CD8-positive, alpha-beta memory T cell (primary cell): ENCODE measurements around the gene CATSPER1. TPM values are rescaled to one million over a fixed set of nuclear protein-coding genes. Genes with fewer than 3 reads are reported as not detected.

Experiments
- CTCF ChIA-PET: fragments of 350-600 bp; sonication (Branson Sonifier 250); formaldehyde crosslinking; loops from one replicate; lab custom pipeline; 2021; ENCODE audit warnings: antibody characterized with exemption; lab: Charles Lee
- POLR2A ChIA-PET: fragments of 350-600 bp; sonication (Branson Sonifier 250); formaldehyde crosslinking; loops from one replicate; lab custom pipeline; 2021; ENCODE audit warnings: antibody characterized with exemption; lab: Charles Lee
- DNase-seq, 5 donors: peaks; one replicate each; pipeline versions ENCODE4 v3.0.0 to v3.0.0-alpha.2; 2020 to 2022; ENCODE audit warnings: mixed read lengths in 1 of 5
- H3K27ac ChIP-seq: one replicate; pipeline ENCODE4 v1.7.0; 2013; ENCODE audit warnings: low read depth, mild to moderate bottlenecking, low read length, moderate library complexity
- H3K27me3 ChIP-seq: 2 replicates; pipeline ENCODE4 v1.7.0; 2013; ENCODE audit warnings: low read length, mild to moderate bottlenecking; ENCODE audit not compliant: insufficient read depth, poor library complexity, severe bottlenecking
- H3K36me3 ChIP-seq: 2 replicates; pipeline ENCODE4 v1.7.0; 2013; ENCODE audit warnings: mild to moderate bottlenecking, low read length, moderate library complexity; ENCODE audit not compliant: insufficient read depth
- H3K4me1 ChIP-seq: 2 replicates; pipeline ENCODE4 v1.7.0; 2013; ENCODE audit warnings: mild to moderate bottlenecking, low read length, moderate library complexity; ENCODE audit not compliant: insufficient read depth
- H3K4me3 ChIP-seq: 2 replicates; pipeline ENCODE4 v1.7.0; 2013; ENCODE audit warnings: mild to moderate bottlenecking, low read length
- H3K9me3 ChIP-seq: 2 replicates; pipeline ENCODE4 v1.7.0; 2013; ENCODE audit warnings: mild to moderate bottlenecking, low read length
- H3K27ac Mint-ChIP-seq, 8 donors: one replicate each; pipeline ENCODE4 v1.8.0; 2020 to 2021; ENCODE audit warnings: mixed read lengths in 8 of 8, mild to moderate bottlenecking in 6 of 8, inconsistent platforms in 3 of 8, moderate library complexity in 3 of 8
- H3K27me3 Mint-ChIP-seq, 2 donors: one replicate each; pipeline ENCODE4 v1.8.0; 2020 to 2021; ENCODE audit warnings: mixed read lengths in 2 of 2, mild to moderate bottlenecking in 1 of 2, moderate library complexity in 1 of 2
- H3K36me3 Mint-ChIP-seq, 3 donors: one replicate each; pipeline ENCODE4 v1.8.0; 2020 to 2021; ENCODE audit warnings: mixed read lengths in 3 of 3, inconsistent platforms in 1 of 3, mild to moderate bottlenecking in 1 of 3
- H3K4me1 Mint-ChIP-seq, 3 donors: one replicate each; pipeline ENCODE4 v1.8.0; 2020 to 2021; ENCODE audit warnings: mixed read lengths in 3 of 3, inconsistent platforms in 1 of 3, mild to moderate bottlenecking in 1 of 3
- H3K4me3 Mint-ChIP-seq, 7 donors: one replicate each; pipeline ENCODE4 v1.8.0; 2020 to 2021; ENCODE audit warnings: mixed read lengths in 7 of 7, mild to moderate bottlenecking in 6 of 7, moderate library complexity in 4 of 7, inconsistent platforms in 2 of 7
- H3K9me3 Mint-ChIP-seq, 5 donors: one replicate each; pipeline ENCODE4 v1.8.0; 2020 to 2022; ENCODE audit warnings: mixed read lengths in 5 of 5, mild to moderate bottlenecking in 3 of 5, moderate library complexity in 2 of 5, inconsistent platforms in 1 of 5
- polyA plus RNA-seq: library from polyadenylated mRNA; unstranded; fragments of 300-500 nt; fragmentation: Illumina TruSeq; gene quantifications from one replicate; pipeline ENCODE4 v1.2.3, GENCODE V29; 2021
- total RNA-seq, 2 experiments: library from RNA; stranded (reverse); gene quantifications; one replicate each; pipeline ENCODE4 v1.2.3, GENCODE V29; 2021

The CATSPER1 gene
- total and polyA plus RNA-seq, 3 experiments from 2014 or later: not detected

- H3K36me3 ChIP-seq: peaks cover 28% of the 10 kb centered on the region
- peaks cover 5 to 13% (median 6%) of the 10 kb centered on the region in 3 donors for H3K4me1 Mint-ChIP-seq
- H3K27ac ChIP-seq: no peak overlapping the region
- no peak overlapping the region for H3K4me3 ChIP-seq
- peaks cover 0 to 2% of the 10 kb centered on the region in 2 donors for H3K27me3 Mint-ChIP-seq
- no peaks in the 10 kb centered on the region for H3K27me3 ChIP-seq
- H3K27ac Mint-ChIP-seq: peak overlapping the region in 4 of 8 donors; percentile 10 to 61 (median 25)
- no peaks in the 10 kb centered on the region for H3K4me1 ChIP-seq
- no peak for DNase-seq
- no peaks in the 10 kb centered on the region for H3K9me3 ChIP-seq
- peaks cover 4 to 70% (median 25%) of the 10 kb centered on the region in 3 donors for H3K36me3 Mint-ChIP-seq
- ChIA-PET POLR2A (no interaction called here), CTCF (interaction anchor here (1.4 to 1.7 kb wide), 2 partner anchors 50 to 88 kb away, joined by 4 to 6 read pairs; no protein-coding TSS in a partner anchor)
- H3K9me3 Mint-ChIP-seq: no peaks in the 10 kb centered on the region
- no peak overlapping the region for H3K4me3 Mint-ChIP-seq
Measured at GRCh38 chr11:65972116-65972515, 54.2 kb downstream of the CATSPER1 start.

GRCh38 chr11:65968600-65969482 is 57.4 kb downstream of the CATSPER1 start:
- ChIA-PET POLR2A (no interaction called here), CTCF (interaction anchor here (0.9 to 1.1 kb wide), 2 partner anchors 79 to 85 kb away, joined by 3 to 4 read pairs; partner anchors contain the start of gene CCDC85B)
- H3K9me3 ChIP-seq: no peaks in the 10 kb centered on the region

GRCh38 chr11:65967329-65967934 is 58.8 kb downstream of the CATSPER1 start:
- no peaks in the 10 kb centered on the region for H3K9me3 ChIP-seq
- ChIA-PET CTCF (interaction anchor here (0.5 to 1.2 kb wide), 4 partner anchors 70 to 83 kb away, joined by 3 to 4 read pairs (median 4); partner anchors contain the start of gene CCDC85B), POLR2A (interaction anchor here (0.6 kb wide), 1 partner anchor 9 kb away, joined by 3 read pairs; no protein-coding TSS in a partner anchor)
- Mint-ChIP-seq H3K4me3 (no peak overlapping the region), H3K9me3 (no peaks in the 10 kb centered on the region), H3K27ac (no peak overlapping the region), H3K27me3 (no peaks in the 10 kb centered on the region), H3K4me1 (peaks cover 22 to 33% (median 27%) of the 10 kb centered on the region in 3 donors), H3K36me3 (peaks cover 3 to 84% (median 24%) of the 10 kb centered on the region in 3 donors)
- peaks cover 15% of the 10 kb centered on the region for H3K4me1 ChIP-seq
- no peak overlapping the region for H3K4me3 ChIP-seq
- DNase-seq: no peak
- H3K27me3 ChIP-seq: no peaks in the 10 kb centered on the region
- no peak overlapping the region for H3K27ac ChIP-seq
- peaks cover 54% of the 10 kb centered on the region for H3K36me3 ChIP-seq

More at GRCh38 chr11:65968600-65969482, 57.4 kb downstream of the CATSPER1 start:
- Histone ChIP-seq H3K4me1 (peaks cover 2% of the 10 kb centered on the region), H3K27ac (no peak overlapping the region), H3K36me3 (peaks cover 56% of the 10 kb centered on the region), H3K27me3 (no peaks in the 10 kb centered on the region), H3K4me3 (no peak overlapping the region)
- peaks cover 8 to 85% (median 24%) of the 10 kb centered on the region in 3 donors for H3K36me3 Mint-ChIP-seq
- H3K27me3 Mint-ChIP-seq: no peaks in the 10 kb centered on the region
- no peak overlapping the region for H3K4me3 Mint-ChIP-seq
- H3K27ac Mint-ChIP-seq: peak overlapping the region in 4 of 8 donors; percentile 42 to 70 (median 50)
- H3K4me1 Mint-ChIP-seq: peaks cover 11 to 19% (median 13%) of the 10 kb centered on the region in 3 donors
- no peak for DNase-seq
- H3K9me3 Mint-ChIP-seq: no peaks in the 10 kb centered on the region

Other genes starting within 250 kb of the CATSPER1 start
- 10 to 100 TPM; 16.2 to 17.4 TPM for gene AP5B1, start 245.5 kb downstream of the CATSPER1 start, total RNA-seq
- gene AP5B1, start 245.5 kb downstream of the CATSPER1 start, polyA plus RNA-seq: 18.1 TPM
- not detected for gene OVOL1, start 239.4 kb downstream of the CATSPER1 start, total RNA-seq
- not detected for gene OVOL1, start 239.4 kb downstream of the CATSPER1 start, polyA plus RNA-seq
- 1 to 10 TPM; 2.0 to 2.8 TPM for gene SNX32, start 192.5 kb downstream of the CATSPER1 start, total RNA-seq
- 0.77 TPM for gene SNX32, start 192.5 kb downstream of the CATSPER1 start, polyA plus RNA-seq
- 1,000 to 10,000 TPM; 1,172 to 1,226 TPM for gene CFL1, start 168.3 kb downstream of the CATSPER1 start, total RNA-seq
- gene CFL1, start 168.3 kb downstream of the CATSPER1 start, polyA plus RNA-seq: 3,347 TPM
- 10 to 100 TPM; 84.7 to 85.8 TPM for gene MUS81, start 166.0 kb downstream of the CATSPER1 start, total RNA-seq
- gene MUS81, start 166.0 kb downstream of the CATSPER1 start, polyA plus RNA-seq: 35.2 TPM
- 1 to 10 TPM; 3.9 to 4.0 TPM for gene EFEMP2, start 153.7 kb downstream of the CATSPER1 start, total RNA-seq
- gene EFEMP2, start 153.7 kb downstream of the CATSPER1 start, polyA plus RNA-seq: 0.23 TPM
- 10 to 100 TPM; 40.9 to 44.3 TPM for gene CTSW, start 146.6 kb downstream of the CATSPER1 start, total RNA-seq
- 1,046 TPM for gene CTSW, start 146.6 kb downstream of the CATSPER1 start, polyA plus RNA-seq
- gene FIBP, start 138.0 kb downstream of the CATSPER1 start, total RNA-seq: 100 to 1,000 TPM; 121 to 123 TPM
- gene FIBP, start 138.0 kb downstream of the CATSPER1 start, polyA plus RNA-seq: 78.6 TPM
- gene CCDC85B, start 135.8 kb downstream of the CATSPER1 start, total RNA-seq: 10 to 100 TPM; 81.3 to 86.7 TPM
- 94.4 TPM for gene CCDC85B, start 135.8 kb downstream of the CATSPER1 start, polyA plus RNA-seq
- 10 to 100 TPM; 26.4 to 26.9 TPM for gene FOSL1, start 126.1 kb downstream of the CATSPER1 start, total RNA-seq
- gene FOSL1, start 126.1 kb downstream of the CATSPER1 start, polyA plus RNA-seq: 0.51 TPM
- 10 to 100 TPM; 18.7 to 21.4 TPM for gene C11orf68, start 107.4 kb downstream of the CATSPER1 start, total RNA-seq
- gene C11orf68, start 107.4 kb downstream of the CATSPER1 start, polyA plus RNA-seq: 70.3 TPM
- gene DRAP1, start 107.1 kb downstream of the CATSPER1 start, total RNA-seq: 100 to 1,000 TPM in 1 of 2 experiments, 10 to 100 TPM in 1; 94.6 to 103 TPM
- 115 TPM for gene DRAP1, start 107.1 kb downstream of the CATSPER1 start, polyA plus RNA-seq
- gene TSGA10IP, start 81.0 kb downstream of the CATSPER1 start, total RNA-seq: not detected
- not detected for gene TSGA10IP, start 81.0 kb downstream of the CATSPER1 start, polyA plus RNA-seq
- gene SART1, start 64.7 kb downstream of the CATSPER1 start, total RNA-seq: 10 to 100 TPM; 69.9 to 70.2 TPM
- gene SART1, start 64.7 kb downstream of the CATSPER1 start, polyA plus RNA-seq: 50.1 TPM
- 10 to 100 TPM; 81.2 to 81.3 TPM for gene EIF1AD, start 24.3 kb downstream of the CATSPER1 start, total RNA-seq
- gene EIF1AD, start 24.3 kb downstream of the CATSPER1 start, polyA plus RNA-seq: 16.1 TPM
- gene BANF1, start 24.0 kb downstream of the CATSPER1 start, total RNA-seq: 100 to 1,000 TPM; 264 to 268 TPM
- gene BANF1, start 24.0 kb downstream of the CATSPER1 start, polyA plus RNA-seq: 205 TPM
- gene CST6, start 14.5 kb downstream of the CATSPER1 start, total RNA-seq: not detected
- not detected for gene CST6, start 14.5 kb downstream of the CATSPER1 start, polyA plus RNA-seq
- gene GAL3ST3, start 22.7 kb upstream of the CATSPER1 start, total RNA-seq: not detected
- gene GAL3ST3, start 22.7 kb upstream of the CATSPER1 start, polyA plus RNA-seq: not detected
- gene SF3B2, start 25.9 kb upstream of the CATSPER1 start, total RNA-seq: 100 to 1,000 TPM; 261 to 274 TPM
- gene SF3B2, start 25.9 kb upstream of the CATSPER1 start, polyA plus RNA-seq: 134 TPM
- gene PACS1, start 43.8 kb upstream of the CATSPER1 start, total RNA-seq: 10 to 100 TPM; 73.3 to 77.4 TPM
- gene PACS1, start 43.8 kb upstream of the CATSPER1 start, polyA plus RNA-seq: 86.1 TPM
- 10 to 100 TPM; 61.6 to 65.9 TPM for gene KLC2, start 231.2 kb upstream of the CATSPER1 start, total RNA-seq
- gene KLC2, start 231.2 kb upstream of the CATSPER1 start, polyA plus RNA-seq: 11.9 TPM
- gene RAB1B, start 242.2 kb upstream of the CATSPER1 start, total RNA-seq: 100 to 1,000 TPM; 119 to 125 TPM
- 18.6 TPM for gene RAB1B, start 242.2 kb upstream of the CATSPER1 start, polyA plus RNA-seq